ENCODE results near the gene MYLK4. TPM values are rescaled to one million over a fixed set of nuclear protein-coding genes. Genes with fewer than 3 reads are reported as not detected.
A peak's percentile ranks its signal among the peaks of the same experiment; 100 is the strongest.

Gene MYLK4
- total and polyA plus RNA-seq, 2 donors (not counting 1 experiment from before 2014, with no cell fraction given): 0.33 to 0.59 TPM

- Histone ChIP-seq H3K4me1 (ENCODE audit: control insufficient read depth, extremely low read depth, insufficient read depth, low read length) (no peaks in the 10 kb centered on the region), H3K27ac (ENCODE audit: insufficient read depth, low read length) (no peak overlapping the region), H3K36me3 (ENCODE audit: control insufficient read depth, insufficient read depth, low read length) (no peaks in the 10 kb centered on the region), H3K9me3 (ENCODE audit: control insufficient read depth, insufficient read depth, low read depth, low read length) (no peaks in the 10 kb centered on the region), H3K9ac (ENCODE audit: insufficient read depth, low read length) (no peak overlapping the region), H3K4me2 (ENCODE audit: extremely low read depth, insufficient read depth, low read length) (no peak overlapping the region), H4K20me1 (ENCODE audit: control insufficient read depth, extremely low read depth, insufficient read depth, low read length) (no peaks in the 10 kb centered on the region), H3K4me3 (replicated peaks in 1 of 4; ENCODE audit: control extremely low read depth in 1 of 4, insufficient read depth in 1 of 4, low read depth in 3 of 4, low read length in 4 of 4) (no peak overlapping the region), H3K27me3 (ENCODE audit: control insufficient read depth, insufficient read depth, low read length) (peaks cover 3% of the 10 kb centered on the region), H3K79me2 (ENCODE audit: control insufficient read depth, insufficient read depth, low read length) (no peaks in the 10 kb centered on the region), H2AFZ (ENCODE audit: low read length) (no peak overlapping the region)
- TF ChIP-seq CTCF (conservative IDR thresholded peaks at IDR 0.05 in 1 of 2, IDR thresholded peaks at IDR 0.05 in 1 of 2; ENCODE audit: low read depth in 1 of 2, low read length in 2 of 2) (no peak), EZH2 (IDR thresholded peaks at IDR 0.05; ENCODE audit: low read length, missing control alignments) (no peak)
- DNase-seq (ENCODE audit: low read depth in 2 of 2): peak; percentile 39 to 92
Measured at GRCh38 chr6:2625581-2625980, 125.1 kb downstream of the MYLK4 start.

GRCh38 chr6:2624177-2624576, 126.5 kb downstream of the MYLK4 start:
- Histone ChIP-seq H2AFZ (ENCODE audit: low read length) (no peak overlapping the region), H3K36me3 (ENCODE audit: control insufficient read depth, insufficient read depth, low read length) (no peaks in the 10 kb centered on the region), H3K4me2 (ENCODE audit: extremely low read depth, insufficient read depth, low read length) (no peak overlapping the region), H3K27ac (ENCODE audit: insufficient read depth, low read length) (no peak overlapping the region), H3K9me3 (ENCODE audit: control insufficient read depth, insufficient read depth, low read depth, low read length) (no peaks in the 10 kb centered on the region), H3K9ac (ENCODE audit: insufficient read depth, low read length) (no peak overlapping the region), H3K27me3 (ENCODE audit: control insufficient read depth, insufficient read depth, low read length) (peaks cover 9% of the 10 kb centered on the region), H3K79me2 (ENCODE audit: control insufficient read depth, insufficient read depth, low read length) (no peaks in the 10 kb centered on the region), H4K20me1 (ENCODE audit: control insufficient read depth, extremely low read depth, insufficient read depth, low read length) (no peaks in the 10 kb centered on the region), H3K4me3 (replicated peaks in 1 of 4; ENCODE audit: control extremely low read depth in 1 of 4, insufficient read depth in 1 of 4, low read depth in 3 of 4, low read length in 4 of 4) (no peak overlapping the region), H3K4me1 (ENCODE audit: control insufficient read depth, extremely low read depth, insufficient read depth, low read length) (no peaks in the 10 kb centered on the region)
- DNase-seq (ENCODE audit: low read depth in 2 of 2): no peak
- TF ChIP-seq CTCF (conservative IDR thresholded peaks at IDR 0.05 in 1 of 2, IDR thresholded peaks at IDR 0.05 in 1 of 2; ENCODE audit: low read depth in 1 of 2, low read length in 2 of 2) (no peak), EZH2 (IDR thresholded peaks at IDR 0.05; ENCODE audit: low read length, missing control alignments) (no peak)

DNA sequence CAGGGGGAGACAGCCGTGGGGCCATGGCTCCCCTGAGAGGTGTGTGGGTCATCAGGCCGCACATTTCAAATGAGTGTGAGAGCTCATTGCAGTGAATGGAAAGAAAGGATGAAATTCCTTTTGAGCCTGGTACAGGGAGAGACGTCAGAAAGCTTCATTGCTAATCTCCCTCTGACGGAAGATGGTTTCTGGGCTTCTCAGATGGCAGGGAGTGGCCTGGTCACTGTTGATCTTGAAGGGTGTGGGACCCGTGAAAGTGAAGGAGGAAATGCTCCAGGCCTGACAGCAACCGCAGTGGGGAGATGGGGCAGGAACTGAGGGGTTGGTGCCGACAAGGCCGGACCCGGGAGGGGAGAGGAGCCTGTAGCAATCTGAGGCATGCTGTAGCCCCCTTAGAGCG, 127.4 kb downstream of the MYLK4 start:
- H2AFZ ChIP-seq (ENCODE audit: low read length): no peak overlapping the region
- DNase-seq (ENCODE audit: low read depth in 2 of 2): no peak

More for the DNA sequence above, 127.4 kb downstream of the MYLK4 start:
- Histone ChIP-seq H3K4me3 (replicated peaks in 1 of 4; ENCODE audit: control extremely low read depth in 1 of 4, insufficient read depth in 1 of 4, low read depth in 3 of 4, low read length in 4 of 4) (no peak overlapping the region), H4K20me1 (ENCODE audit: control insufficient read depth, extremely low read depth, insufficient read depth, low read length) (no peaks in the 10 kb centered on the region), H3K79me2 (ENCODE audit: control insufficient read depth, insufficient read depth, low read length) (no peaks in the 10 kb centered on the region), H3K36me3 (ENCODE audit: control insufficient read depth, insufficient read depth, low read length) (no peaks in the 10 kb centered on the region), H3K9me3 (ENCODE audit: control insufficient read depth, insufficient read depth, low read depth, low read length) (no peaks in the 10 kb centered on the region), H3K4me1 (ENCODE audit: control insufficient read depth, extremely low read depth, insufficient read depth, low read length) (no peaks in the 10 kb centered on the region), H3K9ac (ENCODE audit: insufficient read depth, low read length) (no peak overlapping the region), H3K27ac (ENCODE audit: insufficient read depth, low read length) (no peak overlapping the region), H3K27me3 (ENCODE audit: control insufficient read depth, insufficient read depth, low read length) (peaks cover 10% of the 10 kb centered on the region), H3K4me2 (ENCODE audit: extremely low read depth, insufficient read depth, low read length) (no peak overlapping the region)
- no peak for TF ChIP-seq CTCF (conservative IDR thresholded peaks at IDR 0.05 in 1 of 2, IDR thresholded peaks at IDR 0.05 in 1 of 2; ENCODE audit: low read depth in 1 of 2, low read length in 2 of 2)
- TF ChIP-seq EZH2 (IDR thresholded peaks at IDR 0.05; ENCODE audit: low read length, missing control alignments): no peak
